ENCODE measurements around the gene CLEC18C. TPM values are rescaled to one million over a fixed set of nuclear protein-coding genes. Genes with fewer than 3 reads are reported as not detected.
"Not testable (repeated sequence)": the region's sequence is repeated elsewhere in the genome, so short reads cannot be mapped to it uniquely, and the experiment has no call there.

Gene CLEC18C
- polyA plus RNA-seq, 1 donor, result 63.6 TPM

GRCh38 chr16:70204668-70205405 is 31.2 kb downstream of the CLEC18C start:
- DNase-seq, result not testable (repeated sequence)

DNA sequence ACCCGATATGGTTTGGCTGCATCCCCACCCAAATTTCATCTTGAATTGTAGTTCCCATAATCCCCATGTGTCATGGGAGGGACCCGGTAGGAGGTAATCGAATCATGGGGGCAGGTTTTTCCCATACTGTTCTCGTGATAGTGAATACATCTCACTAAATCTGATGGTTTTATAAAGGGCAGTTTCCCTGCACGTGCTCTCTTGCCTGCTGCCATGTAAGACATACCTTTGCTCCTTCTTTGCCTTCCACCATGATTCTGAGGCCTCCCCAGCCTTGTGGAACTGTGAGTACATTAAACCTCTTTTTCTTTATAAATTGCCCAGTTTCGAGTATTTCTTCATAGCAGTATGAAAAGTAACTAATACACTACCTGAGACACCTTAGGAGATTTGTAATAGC is 32.8 kb downstream of the CLEC18C start:
- not testable (repeated sequence) for DNase-seq

DNA sequence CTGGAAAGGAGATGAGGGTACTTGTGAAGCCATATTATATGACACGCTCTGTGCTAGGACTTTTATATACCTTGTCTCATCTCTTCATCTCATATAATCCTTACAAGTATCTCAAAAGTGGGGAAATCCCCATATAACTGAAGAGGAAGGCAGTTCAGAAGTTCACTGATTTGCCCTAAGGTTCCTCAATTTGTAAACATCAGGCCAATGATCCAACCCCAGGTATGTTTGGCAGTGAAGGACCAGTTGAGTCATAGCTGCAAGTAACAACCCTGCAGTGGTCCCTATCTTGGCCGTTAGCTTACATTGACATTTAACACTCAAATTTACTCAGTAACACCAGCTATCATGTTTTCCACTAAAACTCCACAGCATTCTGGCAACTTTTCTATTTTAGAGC is 45.0 kb downstream of the CLEC18C start:
- DNase-seq, result not testable (repeated sequence)

DNA sequence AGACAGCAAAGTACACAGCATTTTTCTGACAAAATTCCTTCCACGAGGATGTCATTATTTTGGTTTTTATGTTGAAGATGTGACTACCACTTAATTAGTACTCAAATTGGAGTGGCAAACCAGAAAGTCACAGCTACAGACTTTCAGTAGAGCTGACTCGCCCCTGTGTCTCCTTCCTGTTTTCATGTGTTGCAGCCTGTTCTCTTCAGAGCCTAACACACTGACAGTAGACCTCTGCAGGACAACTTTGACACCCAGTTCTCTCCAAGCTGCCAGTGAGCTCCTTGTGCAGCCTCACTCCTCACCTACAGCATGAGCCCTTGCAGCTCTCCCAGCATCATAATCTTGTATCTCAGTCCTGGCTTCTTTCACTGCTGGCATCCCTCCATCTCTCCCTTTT is 49.0 kb downstream of the CLEC18C start:
- not testable (repeated sequence) for DNase-seq

GRCh38 chr16:70223216-70223615 is 49.6 kb downstream of the CLEC18C start:
- not testable (repeated sequence) for DNase-seq

GRCh38 chr16:70223971-70224513 is 50.5 kb downstream of the CLEC18C start:
- DNase-seq, result not testable (repeated sequence)

DNA sequence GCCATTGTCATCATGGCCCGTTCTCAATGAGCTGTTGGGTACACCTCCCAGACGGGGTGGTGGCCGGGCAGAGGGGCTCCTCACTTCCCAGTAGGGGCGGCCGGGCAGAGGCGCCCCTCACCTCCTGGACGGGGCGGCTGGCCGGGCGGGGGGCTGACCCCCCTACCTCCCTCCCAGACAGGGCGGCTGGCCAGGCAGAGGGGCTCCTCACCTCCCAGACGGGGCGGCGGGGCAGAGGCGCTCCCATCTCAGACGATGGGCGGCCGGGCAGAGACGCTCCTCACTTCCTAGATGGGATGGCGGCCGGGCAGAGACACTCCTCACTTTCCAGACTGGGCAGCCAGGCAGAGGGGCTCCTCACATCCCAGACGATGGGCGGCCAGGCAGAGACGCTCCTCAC is 51.1 kb downstream of the CLEC18C start:
- not testable (repeated sequence) for DNase-seq

GRCh38 chr16:70225430-70225829 is 51.8 kb downstream of the CLEC18C start:
- DNase-seq, result not testable (repeated sequence)

DNA sequence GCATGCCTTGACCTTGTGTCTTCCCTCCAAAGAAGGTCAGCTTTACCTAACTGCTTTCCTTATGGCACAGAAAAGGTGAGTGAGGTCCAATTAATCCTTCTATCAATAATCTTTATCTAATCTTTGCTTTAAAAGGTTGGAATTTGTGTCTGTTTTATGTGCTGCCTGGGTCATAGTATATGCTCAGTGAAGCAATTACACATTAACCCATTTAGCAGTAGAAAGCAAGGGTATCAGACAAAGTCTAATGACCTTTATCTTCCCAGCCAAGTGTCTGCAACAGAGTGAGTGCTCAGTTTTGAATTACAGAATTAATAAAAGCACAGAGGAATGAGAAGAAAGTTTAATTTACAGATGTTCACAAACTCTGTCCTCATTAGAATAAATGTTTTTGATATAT is 52.4 kb downstream of the CLEC18C start:
- not testable (repeated sequence) for DNase-seq

GRCh38 chr16:70231831-70232230 is 58.2 kb downstream of the CLEC18C start:
- not testable (repeated sequence) for DNase-seq

Other genes with a start within 250 kb of the CLEC18C start
- 78.3 TPM for gene CLEC18A, start 222.5 kb upstream of the CLEC18C start, polyA plus RNA-seq (ENCODE audit: insufficient read length)
- 66.2 TPM for gene PDPR, start 59.5 kb upstream of the CLEC18C start, polyA plus RNA-seq (ENCODE audit: insufficient read length)
- gene EXOSC6, start 78.2 kb downstream of the CLEC18C start, polyA plus RNA-seq (ENCODE audit: insufficient read length), result 23.2 TPM
- gene AARS1, start 115.7 kb downstream of the CLEC18C start, polyA plus RNA-seq (ENCODE audit: insufficient read length), result 85.6 TPM
- 38.8 TPM for gene DDX19B, start 125.4 kb downstream of the CLEC18C start, polyA plus RNA-seq (ENCODE audit: insufficient read length)
- gene DDX19A, start 173.1 kb downstream of the CLEC18C start, polyA plus RNA-seq (ENCODE audit: insufficient read length), result 52.7 TPM